GM21367 (cell line): ENCODE measurements around the gene TPBGL.

Experiments used
- ATAC-seq: cut with Tn5 transposase; IDR thresholded peaks from one replicate; pipeline ENCODE4 v1.9.1; 2021; ENCODE audit not compliant: unreplicated experiment

The TPBGL gene

GRCh38 chr11:75289511-75289760, 48.9 kb downstream of the TPBGL start:
- no peak for ATAC-seq

GRCh38 chr11:75289919-75290318, 49.3 kb downstream of the TPBGL start:
- no peak for ATAC-seq

GRCh38 chr11:75291741-75292140, 51.2 kb downstream of the TPBGL start:
- no peak for ATAC-seq

- ATAC-seq, result no peak
Measured at GRCh38 chr11:75292943-75293342, 52.4 kb downstream of the TPBGL start.
